GM06990 (cell line): ENCODE results near the gene RUVBL2.

Experiments used
- DNase-seq: peaks from one replicate; pipeline ENCODE4 v3.0.0-alpha.2; 2011; ENCODE audit not compliant: insufficient read length; ENCODE audit errors: extremely low read depth
- H3K27me3 ChIP-seq: replicated peaks from 2 replicates; pipeline ENCODE4 v1.6.0; 2011; ENCODE audit warnings: low read length; ENCODE audit not compliant: control insufficient read depth, insufficient read depth
- H3K36me3 ChIP-seq: 2 replicates; pipeline ENCODE4 v1.5.1; 2011; ENCODE audit warnings: low read length; ENCODE audit not compliant: control insufficient read depth, insufficient read depth
- H3K4me3 ChIP-seq: replicated peaks from 2 replicates; pipeline ENCODE4 v1.5.1; 2011; ENCODE audit warnings: low read depth, mild to moderate bottlenecking, control low read depth, low read length
- CTCF ChIP-seq: IDR thresholded peaks from 2 replicates; pipeline ENCODE4 v1.5.1; 2011; ENCODE audit warnings: low read length, control low read depth, mild to moderate bottlenecking, inconsistent platforms; ENCODE audit not compliant: insufficient read depth, poor library complexity, severe bottlenecking

Gene RUVBL2

GRCh38 chr19:48994035-48994386, 324 bp downstream of the RUVBL2 start:
- peaks cover 2% of the 10 kb centered on the region; the same call in 1 of the 2 replicates for H3K36me3 ChIP-seq
- no peaks in the 10 kb centered on the region for H3K27me3 ChIP-seq
- peak overlapping the region; percentile 92 for H3K4me3 ChIP-seq
- DNase-seq: no peak
- no peak for TF ChIP-seq CTCF

GRCh38 chr19:48997972-48998371, 4.3 kb downstream of the RUVBL2 start:
- Histone ChIP-seq H3K4me3 (no peak overlapping the region), H3K36me3 (peaks cover 8% of the 10 kb centered on the region), H3K27me3 (no peaks in the 10 kb centered on the region)
- no peak for DNase-seq
- TF ChIP-seq CTCF: peak; percentile 73

GRCh38 chr19:48999481-49000325, 6.0 kb downstream of the RUVBL2 start:
- DNase-seq: no peak
- Histone ChIP-seq H3K36me3 (peaks cover 20% of the 10 kb centered on the region), H3K27me3 (no peaks in the 10 kb centered on the region), H3K4me3 (no peak overlapping the region)
- peak; percentile 89 for TF ChIP-seq CTCF

GRCh38 chr19:49004133-49004532, 10.4 kb downstream of the RUVBL2 start:
- no peak for DNase-seq
- H3K4me3 ChIP-seq: no peak overlapping the region
- peaks cover 36% of the 10 kb centered on the region for H3K36me3 ChIP-seq
- TF ChIP-seq CTCF: no peak
- H3K27me3 ChIP-seq: no peaks in the 10 kb centered on the region

GRCh38 chr19:49004964-49005614, 11.4 kb downstream of the RUVBL2 start:
- Histone ChIP-seq H3K4me3 (no peak overlapping the region), H3K36me3 (peaks cover 34% of the 10 kb centered on the region), H3K27me3 (no peaks in the 10 kb centered on the region)
- DNase-seq: no peak
- no peak for TF ChIP-seq CTCF
